ENCODE data around the gene R3HDM2. TPM values are rescaled to one million over a fixed set of nuclear protein-coding genes. Genes with fewer than 3 reads are reported as not detected.

R3HDM2 gene
- total and polyA plus RNA-seq, 4 donors, result 18.1 to 60.7 (median 30.6) TPM

- Histone ChIP-seq H3K4me1 (ENCODE audit: control insufficient read depth in 5 of 5, insufficient read depth in 5 of 5, low read length in 5 of 5) (peaks cover 0 to 9% (median 6%) of the 10 kb centered on the region in 5 donors), H3K9ac (ENCODE audit: insufficient read depth in 1 of 2, low read length in 2 of 2) (no peak overlapping the region), H3K27me3 (ENCODE audit: control insufficient read depth in 3 of 3, insufficient read depth in 3 of 3, low read length in 2 of 3) (no peaks in the 10 kb centered on the region), H3K36me3 (ENCODE audit: control insufficient read depth in 4 of 4, insufficient read depth in 4 of 4, low read length in 4 of 4) (no peaks in the 10 kb centered on the region), H3K9me3 (ENCODE audit: control insufficient read depth in 4 of 4, insufficient read depth in 3 of 4, low read length in 3 of 4) (no peaks in the 10 kb centered on the region), H3K27ac (ENCODE audit: low read depth in 1 of 2, low read length in 1 of 2) (peak overlapping the region in 1 of 2 donors; percentile 40), H3K4me3 (no peak overlapping the region)
- TF ChIP-seq CTCF (IDR thresholded peaks at IDR 0.05; ENCODE audit: control extremely low read depth, extremely low read depth), result no peak
- 66 to 80% methylated on average over 4 of the region's 4 CpGs for WGBS, 2 donors
- ATAC-seq (ENCODE audit: insufficient read depth, low FRiP score) (no peak), DNase-seq (peak; percentile 50 to 79 (median 53))
Observed at GRCh38 chr12:57372233-57372632, 58.6 kb downstream of the R3HDM2 start.

GRCh38 chr12:57370696-57371095, 60.1 kb downstream of the R3HDM2 start:
- Histone ChIP-seq H3K4me3 (no peak overlapping the region), H3K27me3 (ENCODE audit: control insufficient read depth in 3 of 3, insufficient read depth in 3 of 3, low read length in 2 of 3) (no peaks in the 10 kb centered on the region), H3K4me1 (ENCODE audit: control insufficient read depth in 5 of 5, insufficient read depth in 5 of 5, low read length in 5 of 5) (peaks cover 0 to 9% (median 6%) of the 10 kb centered on the region in 5 donors), H3K9ac (ENCODE audit: insufficient read depth in 1 of 2, low read length in 2 of 2) (no peak overlapping the region), H3K27ac (ENCODE audit: low read depth in 1 of 2, low read length in 1 of 2) (no peak overlapping the region), H3K9me3 (ENCODE audit: control insufficient read depth in 4 of 4, insufficient read depth in 3 of 4, low read length in 3 of 4) (peaks cover 0 to 5% (median under 1%) of the 10 kb centered on the region in 4 donors), H3K36me3 (ENCODE audit: control insufficient read depth in 4 of 4, insufficient read depth in 4 of 4, low read length in 4 of 4) (no peaks in the 10 kb centered on the region)
- peak in 2 of 3 donors; percentile 5 to 13 for DNase-seq
- no peak for ATAC-seq (ENCODE audit: insufficient read depth, low FRiP score)
- no peak for TF ChIP-seq CTCF (IDR thresholded peaks at IDR 0.05; ENCODE audit: control extremely low read depth, extremely low read depth)
- WGBS, 2 donors, result 75 to 93% methylated on average over 1 of the region's 1 CpG

GRCh38 chr12:57370072-57370471, 60.8 kb downstream of the R3HDM2 start:
- ATAC-seq (ENCODE audit: insufficient read depth, low FRiP score) (no peak), DNase-seq (no peak)
- no peak for TF ChIP-seq CTCF (IDR thresholded peaks at IDR 0.05; ENCODE audit: control extremely low read depth, extremely low read depth)
- WGBS, 2 donors, result 88 to 94% methylated on average over 8 to 11 of the region's 11 CpGs
- no peak overlapping the region for H3K9ac ChIP-seq (ENCODE audit: insufficient read depth in 1 of 2, low read length in 2 of 2)
- H3K9me3 ChIP-seq (ENCODE audit: control insufficient read depth in 4 of 4, insufficient read depth in 3 of 4, low read length in 3 of 4), result peaks cover 0 to 5% (median under 1%) of the 10 kb centered on the region in 4 donors
- no peak overlapping the region for H3K27ac ChIP-seq (ENCODE audit: low read depth in 1 of 2, low read length in 1 of 2)
- H3K36me3 ChIP-seq (ENCODE audit: control insufficient read depth in 4 of 4, insufficient read depth in 4 of 4, low read length in 4 of 4), result no peaks in the 10 kb centered on the region
- peaks cover 0 to 9% (median 6%) of the 10 kb centered on the region in 5 donors for H3K4me1 ChIP-seq (ENCODE audit: control insufficient read depth in 5 of 5, insufficient read depth in 5 of 5, low read length in 5 of 5)
- no peaks in the 10 kb centered on the region for H3K27me3 ChIP-seq (ENCODE audit: control insufficient read depth in 3 of 3, insufficient read depth in 3 of 3, low read length in 2 of 3)
- H3K4me3 ChIP-seq, result no peak overlapping the region

GRCh38 chr12:57369202-57369601, 61.6 kb downstream of the R3HDM2 start:
- Histone ChIP-seq H3K4me1 (ENCODE audit: control insufficient read depth in 5 of 5, insufficient read depth in 5 of 5, low read length in 5 of 5) (peaks cover 0 to 9% (median 6%) of the 10 kb centered on the region in 5 donors), H3K9me3 (ENCODE audit: control insufficient read depth in 4 of 4, insufficient read depth in 3 of 4, low read length in 3 of 4) (peaks cover 0 to 5% (median under 1%) of the 10 kb centered on the region in 4 donors), H3K27ac (ENCODE audit: low read depth in 1 of 2, low read length in 1 of 2) (no peak overlapping the region), H3K36me3 (ENCODE audit: control insufficient read depth in 4 of 4, insufficient read depth in 4 of 4, low read length in 4 of 4) (no peaks in the 10 kb centered on the region), H3K9ac (ENCODE audit: insufficient read depth in 1 of 2, low read length in 2 of 2) (no peak overlapping the region), H3K27me3 (ENCODE audit: control insufficient read depth in 3 of 3, insufficient read depth in 3 of 3, low read length in 2 of 3) (no peaks in the 10 kb centered on the region), H3K4me3 (no peak overlapping the region)
- 85 to 91% methylated on average over 3 of the region's 3 CpGs for WGBS, 2 donors
- DNase-seq (no peak), ATAC-seq (ENCODE audit: insufficient read depth, low FRiP score) (no peak)
- no peak for TF ChIP-seq CTCF (IDR thresholded peaks at IDR 0.05; ENCODE audit: control extremely low read depth, extremely low read depth)

Data from lung (tissue), 12 donors.